ENCODE data around the gene NFIX.

DNA sequence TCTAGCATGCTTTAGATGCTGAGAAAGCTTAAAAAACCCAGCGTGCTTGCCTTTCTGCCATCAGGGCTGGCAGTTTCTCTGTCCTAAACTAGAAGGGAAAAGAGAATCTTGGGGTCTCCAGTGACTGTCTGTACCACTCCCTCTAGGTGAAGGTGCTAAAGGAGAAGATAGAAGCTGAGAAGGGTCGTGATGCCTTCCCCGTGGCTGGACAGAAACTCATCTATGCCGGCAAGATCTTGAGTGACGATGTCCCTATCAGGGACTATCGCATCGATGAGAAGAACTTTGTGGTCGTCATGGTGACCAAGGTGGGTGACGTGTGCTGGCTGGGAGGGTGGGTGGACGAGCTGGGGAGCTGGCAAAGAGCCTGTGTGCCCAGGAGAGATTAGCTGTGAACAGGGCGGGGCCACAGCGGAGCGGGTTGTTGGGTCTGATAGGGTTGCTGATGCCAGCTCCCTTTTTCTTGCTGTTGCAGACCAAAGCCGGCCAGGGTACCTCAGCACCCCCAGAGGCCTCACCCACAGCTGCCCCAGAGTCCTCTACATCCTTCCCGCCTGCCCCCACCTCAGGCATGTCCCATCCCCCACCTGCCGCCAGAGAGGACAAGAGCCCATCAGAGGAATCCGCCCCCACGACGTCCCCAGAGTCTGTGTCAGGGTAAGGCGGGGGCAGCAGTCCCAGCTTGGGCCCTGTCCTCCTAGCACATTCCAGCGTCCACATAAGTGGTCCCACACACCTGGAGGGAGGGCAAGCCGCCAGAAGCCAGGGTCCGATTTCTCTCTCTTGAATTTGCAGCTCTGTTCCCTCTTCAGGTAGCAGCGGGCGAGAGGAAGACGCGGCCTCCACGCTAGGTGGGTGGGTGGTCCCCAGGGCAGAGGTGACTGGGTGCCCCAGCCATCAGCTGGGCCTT is 47.3 kb upstream of the NFIX start:
- TF ChIP-seq, protein P1, sequence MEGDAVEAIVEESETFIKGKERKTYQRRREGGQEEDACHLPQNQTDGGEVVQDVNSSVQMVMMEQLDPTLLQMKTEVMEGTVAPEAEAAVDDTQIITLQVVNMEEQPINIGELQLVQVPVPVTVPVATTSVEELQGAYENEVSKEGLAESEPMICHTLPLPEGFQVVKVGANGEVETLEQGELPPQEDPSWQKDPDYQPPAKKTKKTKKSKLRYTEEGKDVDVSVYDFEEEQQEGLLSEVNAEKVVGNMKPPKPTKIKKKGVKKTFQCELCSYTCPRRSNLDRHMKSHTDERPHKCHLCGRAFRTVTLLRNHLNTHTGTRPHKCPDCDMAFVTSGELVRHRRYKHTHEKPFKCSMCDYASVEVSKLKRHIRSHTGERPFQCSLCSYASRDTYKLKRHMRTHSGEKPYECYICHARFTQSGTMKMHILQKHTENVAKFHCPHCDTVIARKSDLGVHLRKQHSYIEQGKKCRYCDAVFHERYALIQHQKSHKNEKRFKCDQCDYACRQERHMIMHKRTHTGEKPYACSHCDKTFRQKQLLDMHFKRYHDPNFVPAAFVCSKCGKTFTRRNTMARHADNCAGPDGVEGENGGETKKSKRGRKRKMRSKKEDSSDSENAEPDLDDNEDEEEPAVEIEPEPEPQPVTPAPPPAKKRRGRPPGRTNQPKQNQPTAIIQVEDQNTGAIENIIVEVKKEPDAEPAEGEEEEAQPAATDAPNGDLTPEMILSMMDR (IDR thresholded peaks at IDR 0.05): no peak
- TF ChIP-seq POLR2A (IDR thresholded peaks at IDR 0.05): no peak
- no peak for TF ChIP-seq POLR2AphosphoS5 (IDR thresholded peaks at IDR 0.05)

All from sigmoid colon (tissue), 4 donors.